Cardiac fibroblast (primary cell): ENCODE results near the gene FUOM.

ENCODE experiments used
- DNase-seq, 2 donors: peaks; one replicate each; pipeline versions ENCODE4 v3.0.0 to v3.0.0-alpha.2; 2010; ENCODE audit warnings: low read depth in 2 of 2
- H3K4me3 ChIP-seq, 2 donors: replicated peaks in 1 of 2; 1 replicate in 1 of 2; 2 replicates in 1 of 2; pipeline ENCODE4 v1.5.1; 2011; ENCODE audit warnings: low read depth in 2 of 2, low read length in 2 of 2, mild to moderate bottlenecking in 2 of 2, moderate library complexity in 1 of 2
- CTCF ChIP-seq: IDR thresholded peaks from one replicate; pipeline ENCODE4 v1.5.1; 2011; ENCODE audit warnings: low read depth, mild to moderate bottlenecking, low read length, inconsistent platforms

Gene FUOM

GRCh38 chr10:133310789-133311188 is 47.0 kb downstream of the FUOM start:
- H3K4me3 ChIP-seq = no peak overlapping the region
- DNase-seq = no peak
- no peak for TF ChIP-seq CTCF

- DNase-seq = no peak
- no peak for TF ChIP-seq CTCF
- H3K4me3 ChIP-seq = no peak overlapping the region
These were observed 47.4 kb downstream of the FUOM start for GRCh38 chr10:133310399-133310755.

- H3K4me3 ChIP-seq = no peak overlapping the region
These were observed 48.0 kb downstream of the FUOM start for GRCh38 chr10:133309720-133310398.

GRCh38 chr10:133309100-133309719 is 48.6 kb downstream of the FUOM start:
- peak overlapping the region; percentile 71 to 78 for H3K4me3 ChIP-seq
- peak; percentile 94 to 95 for DNase-seq
- TF ChIP-seq CTCF = no peak

More at GRCh38 chr10:133309720-133310398, 48.0 kb downstream of the FUOM start:
- DNase-seq = no peak
- no peak for TF ChIP-seq CTCF

- TF ChIP-seq CTCF = peak; percentile 3
- peak; percentile 80 to 89 for DNase-seq
- peak within 1 kb of the TSS; percentile 71 to 78 for H3K4me3 ChIP-seq
These were observed 49.3 kb downstream of the FUOM start, which contains the start of the genes TUBGCP2 and ZNF511 for GRCh38 chr10:133308421-133309099. Gene TUBGCP2 (minus strand): TSS chr10:133308872. CDS start chr10:133302941, 5,931 bp downstream. Gene ZNF511 (plus strand): TSS chr10:133308914. CDS start chr10:133308944, 30 bp downstream.

GRCh38 chr10:133307776-133308420 is 49.9 kb downstream of the FUOM start:
- peak; percentile 70 to 71 for DNase-seq
- TF ChIP-seq CTCF = peak; percentile 78

More at GRCh38 chr10:133307776-133308420, 49.9 kb downstream of the FUOM start:
- H3K4me3 ChIP-seq = peak overlapping the region; percentile 71 to 78
